H9 (cell line): Measurements from ENCODE around the gene NHLRC1. TPM values are rescaled to one million over a fixed set of nuclear protein-coding genes. Genes with fewer than 3 reads are reported as not detected.

ENCODE experiments used
- DNase-seq: peaks from one replicate; pipeline ENCODE4 v3.0.0-alpha.2; 2017
- H2AFZ ChIP-seq: one replicate; pipeline ENCODE4 v1.6.1; 2013; ENCODE audit warnings: mild to moderate bottlenecking, low read length, control low read depth, moderate library complexity
- H2AK5ac ChIP-seq: 2 replicates; pipeline ENCODE4 v1.6.1; 2013; ENCODE audit warnings: low read length, control low read depth, mixed read lengths; ENCODE audit not compliant: insufficient read length
- H2BK120ac ChIP-seq: one replicate; pipeline ENCODE4 v1.6.1; 2013; ENCODE audit warnings: low read depth, mild to moderate bottlenecking, low read length, control low read depth, inconsistent platforms; ENCODE audit not compliant: poor library complexity, severe bottlenecking
- H2BK12ac ChIP-seq: 2 replicates; pipeline ENCODE4 v1.6.1; 2013; ENCODE audit warnings: low read length, control low read depth, mixed read lengths, low read depth; ENCODE audit not compliant: insufficient read length
- H2BK15ac ChIP-seq: 2 replicates; pipeline ENCODE4 v1.6.1; 2013; ENCODE audit warnings: low read depth, low read length, control low read depth
- H2BK20ac ChIP-seq: one replicate; pipeline ENCODE4 v1.6.1; 2013; ENCODE audit warnings: low read depth, mild to moderate bottlenecking, low read length, control low read depth, inconsistent platforms; ENCODE audit not compliant: poor library complexity, severe bottlenecking
- H2BK5ac ChIP-seq: 2 replicates; pipeline ENCODE4 v1.6.1; 2013; ENCODE audit warnings: low read length, control low read depth, mixed read lengths; ENCODE audit not compliant: insufficient read length
- H3K14ac ChIP-seq: 2 replicates; pipeline ENCODE4 v1.6.1; 2013; ENCODE audit warnings: low read length, control low read depth; ENCODE audit not compliant: insufficient read depth
- H3K18ac ChIP-seq: 2 replicates; pipeline ENCODE4 v1.6.1; 2013; ENCODE audit warnings: low read depth, mild to moderate bottlenecking, mixed read lengths, low read length, control low read depth; ENCODE audit not compliant: insufficient read length
- H3K23ac ChIP-seq: 2 replicates; pipeline ENCODE4 v1.6.1; 2013; ENCODE audit warnings: low read length, control low read depth, mixed read lengths, low read depth; ENCODE audit not compliant: insufficient read length
- H3K23me2 ChIP-seq: 2 replicates; pipeline ENCODE4 v1.6.1; 2013; ENCODE audit warnings: low read depth, mild to moderate bottlenecking, mixed read lengths, low read length, control low read depth; ENCODE audit not compliant: insufficient read length, poor library complexity, severe bottlenecking
- H3K27ac ChIP-seq: 2 replicates; pipeline ENCODE4 v1.5.1; 2013; ENCODE audit warnings: low read length, control low read depth, mixed read lengths, low read depth; ENCODE audit not compliant: insufficient read length
- H3K27me3 ChIP-seq: 2 replicates; pipeline ENCODE4 v1.6.1; 2013; ENCODE audit warnings: low read length, control low read depth, inconsistent platforms; ENCODE audit not compliant: insufficient read depth
- H3K4ac ChIP-seq: 2 replicates; pipeline ENCODE4 v1.6.1; 2013; ENCODE audit warnings: low read depth, mild to moderate bottlenecking, control low read depth, inconsistent platforms, low read length, moderate library complexity
- H3K4me1 ChIP-seq: 2 replicates; pipeline ENCODE4 v1.6.1; 2013; ENCODE audit warnings: low read length, control low read depth, inconsistent platforms; ENCODE audit not compliant: insufficient read depth
- H3K4me2 ChIP-seq: 2 replicates; pipeline ENCODE4 v1.6.1; 2013; ENCODE audit warnings: low read length, control low read depth, mixed read lengths; ENCODE audit not compliant: insufficient read length, insufficient read depth
- H3K56ac ChIP-seq: 2 replicates; pipeline ENCODE4 v1.6.1; 2013; ENCODE audit warnings: low read depth, mild to moderate bottlenecking, mixed read lengths, low read length, control low read depth; ENCODE audit not compliant: insufficient read length
- H3K79me1 ChIP-seq: 2 replicates; pipeline ENCODE4 v1.6.1; 2013; ENCODE audit warnings: low read depth, mild to moderate bottlenecking, moderate library complexity, low read length, control low read depth, inconsistent platforms; ENCODE audit not compliant: insufficient read depth, poor library complexity, severe bottlenecking
- H3K79me2 ChIP-seq: 2 replicates; pipeline ENCODE4 v1.6.1; 2013; ENCODE audit warnings: low read length, control low read depth, inconsistent platforms; ENCODE audit not compliant: insufficient read depth
- H3K9ac ChIP-seq: 2 replicates; pipeline ENCODE4 v1.6.1; 2013; ENCODE audit warnings: low read length, control low read depth, mixed read lengths; ENCODE audit not compliant: insufficient read length; ENCODE audit errors: extremely low read depth
- H3K9me3 ChIP-seq: one replicate; pipeline ENCODE4 v1.6.1; 2013; ENCODE audit warnings: low read depth, low read length, inconsistent platforms; ENCODE audit not compliant: control insufficient read depth
- H3T11ph ChIP-seq: one replicate; pipeline ENCODE4 v1.6.1; 2013; ENCODE audit warnings: mild to moderate bottlenecking, low read length, control low read depth, inconsistent platforms
- H4K20me1 ChIP-seq: one replicate; pipeline ENCODE4 v1.6.1; 2013; ENCODE audit not compliant: control insufficient read depth, insufficient read length, insufficient read depth
- H4K5ac ChIP-seq: 2 replicates; pipeline ENCODE4 v1.6.1; 2013; ENCODE audit warnings: low read depth, mild to moderate bottlenecking, mixed read lengths, low read length, control low read depth; ENCODE audit not compliant: insufficient read length
- H4K8ac ChIP-seq: replicated peaks from 2 replicates; pipeline ENCODE4 v1.6.1; 2013; ENCODE audit warnings: low read length, control low read depth, mixed read lengths, low read depth; ENCODE audit not compliant: insufficient read length
- H4K91ac ChIP-seq: 2 replicates; pipeline ENCODE4 v1.6.1; 2013; ENCODE audit warnings: low read depth, mild to moderate bottlenecking, moderate library complexity, mixed read lengths, low read length, control low read depth; ENCODE audit not compliant: insufficient read length
- H3K27ac Mint-ChIP-seq, 3 experiments: 2 replicates in 2 of 3; 3 replicates in 1 of 3; pipeline ENCODE4 v1.8.0; 2020 to 2021; ENCODE audit warnings: mixed read lengths in 3 of 3, mild to moderate bottlenecking in 1 of 3, moderate library complexity in 1 of 3
- H3K27me3 Mint-ChIP-seq: 2 replicates; pipeline ENCODE4 v1.8.0; 2021; ENCODE audit warnings: low read depth, mild to moderate bottlenecking, moderate library complexity, mixed read lengths
- H3K36me3 Mint-ChIP-seq, 3 experiments: 2 replicates in 2 of 3; 3 replicates in 1 of 3; pipeline ENCODE4 v1.8.0; 2020 to 2021; ENCODE audit warnings: low read depth in 3 of 3, mixed read lengths in 3 of 3; ENCODE audit not compliant: insufficient read depth in 1 of 3
- H3K4me1 Mint-ChIP-seq, 2 experiments: 2 replicates each; pipeline ENCODE4 v1.8.0; 2020; ENCODE audit warnings: mixed read lengths in 2 of 2
- H3K4me3 Mint-ChIP-seq, 2 experiments: 2 replicates in 1 of 2; 3 replicates in 1 of 2; pipeline ENCODE4 v1.8.0; 2020 to 2021; ENCODE audit warnings: mild to moderate bottlenecking in 2 of 2, mixed read lengths in 2 of 2, moderate library complexity in 1 of 2
- H3K9me3 Mint-ChIP-seq, 2 experiments: 2 replicates in 1 of 2; 3 replicates in 1 of 2; pipeline ENCODE4 v1.8.0; 2020; ENCODE audit warnings: mild to moderate bottlenecking in 2 of 2, mixed read lengths in 2 of 2, moderate library complexity in 1 of 2
- WGBS: extraction: QIAGEN DNeasy Blood & Tissue Kit; methylation state at CpG from one replicate; pipeline ENCODE4 v1.1.7; 2013; ENCODE audit warnings: missing lambda C conversion rate, low lambda C conversion rate, mixed read lengths; ENCODE audit not compliant: insufficient read length; ENCODE audit errors: extremely low coverage; 5-methylcytosine and 5-hydroxymethylcytosine counted together
- total RNA-seq: library from RNA; stranded (reverse); gene quantifications from 2 replicates; pipeline ENCODE4 v1.2.1, GENCODE V29; 2021
- TF ChIP-seq, protein P1 (sequence below): fragments of 200-600 bp; sonication (generic); conservative IDR thresholded peaks from 3 replicates; pipeline ENCODE4 v1.8.0; 2021; ENCODE audit warnings: antibody characterized with exemption, mild to moderate bottlenecking

Gene NHLRC1
- total RNA-seq, 1 experiment from 2014 or later, result 1.5 TPM

DNA sequence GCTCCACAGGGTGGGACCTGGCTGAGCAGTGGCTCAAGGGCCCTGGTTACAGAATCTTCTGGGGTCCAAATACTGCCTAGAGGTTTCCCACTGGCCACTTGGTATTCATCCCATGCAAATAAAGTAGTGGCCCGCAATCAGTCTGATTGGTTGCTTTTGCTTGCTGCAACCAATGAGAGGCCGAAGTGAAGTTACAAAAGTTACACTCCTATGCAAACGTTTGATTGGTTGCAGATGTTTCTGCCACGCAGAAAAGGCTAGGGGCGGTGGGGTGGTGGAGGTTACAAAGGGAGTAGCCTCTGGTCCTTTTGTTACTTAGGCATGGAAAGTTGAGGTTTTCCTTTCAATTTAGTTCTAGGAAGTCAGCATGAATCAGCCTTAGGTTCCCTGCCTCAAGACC lies 3.6 kb upstream of the NHLRC1 start:
- no peak overlapping the region for H2BK5ac ChIP-seq
- TF ChIP-seq, protein P1, sequence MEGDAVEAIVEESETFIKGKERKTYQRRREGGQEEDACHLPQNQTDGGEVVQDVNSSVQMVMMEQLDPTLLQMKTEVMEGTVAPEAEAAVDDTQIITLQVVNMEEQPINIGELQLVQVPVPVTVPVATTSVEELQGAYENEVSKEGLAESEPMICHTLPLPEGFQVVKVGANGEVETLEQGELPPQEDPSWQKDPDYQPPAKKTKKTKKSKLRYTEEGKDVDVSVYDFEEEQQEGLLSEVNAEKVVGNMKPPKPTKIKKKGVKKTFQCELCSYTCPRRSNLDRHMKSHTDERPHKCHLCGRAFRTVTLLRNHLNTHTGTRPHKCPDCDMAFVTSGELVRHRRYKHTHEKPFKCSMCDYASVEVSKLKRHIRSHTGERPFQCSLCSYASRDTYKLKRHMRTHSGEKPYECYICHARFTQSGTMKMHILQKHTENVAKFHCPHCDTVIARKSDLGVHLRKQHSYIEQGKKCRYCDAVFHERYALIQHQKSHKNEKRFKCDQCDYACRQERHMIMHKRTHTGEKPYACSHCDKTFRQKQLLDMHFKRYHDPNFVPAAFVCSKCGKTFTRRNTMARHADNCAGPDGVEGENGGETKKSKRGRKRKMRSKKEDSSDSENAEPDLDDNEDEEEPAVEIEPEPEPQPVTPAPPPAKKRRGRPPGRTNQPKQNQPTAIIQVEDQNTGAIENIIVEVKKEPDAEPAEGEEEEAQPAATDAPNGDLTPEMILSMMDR, result no peak
- no peak overlapping the region for H3K27ac Mint-ChIP-seq
- no peak overlapping the region for H3T11ph ChIP-seq
- no peak overlapping the region for H3K4ac ChIP-seq
- no peaks in the 10 kb centered on the region for H3K27me3 ChIP-seq
- no peak overlapping the region for H3K4me3 Mint-ChIP-seq
- no peak overlapping the region for H3K14ac ChIP-seq
- no peak overlapping the region for H2AK5ac ChIP-seq
- peaks cover 5% of the 10 kb centered on the region for H3K23me2 ChIP-seq
- no peak overlapping the region for H3K4me2 ChIP-seq
- no peak overlapping the region for H3K9ac ChIP-seq
- no peak overlapping the region for H4K5ac ChIP-seq
- no peaks in the 10 kb centered on the region; a peak in 1 of 5 replicates for H3K9me3 Mint-ChIP-seq
- H3K56ac ChIP-seq, result no peak overlapping the region
- no peak overlapping the region for H4K8ac ChIP-seq
- H3K9me3 ChIP-seq, result no peaks in the 10 kb centered on the region
- no peaks in the 10 kb centered on the region for H3K79me1 ChIP-seq
- peaks cover 17% of the 10 kb centered on the region for H3K27me3 Mint-ChIP-seq
- H2AFZ ChIP-seq, result no peak overlapping the region
- H2BK20ac ChIP-seq, result no peak overlapping the region
- no peaks in the 10 kb centered on the region for H4K20me1 ChIP-seq
- H3K36me3 Mint-ChIP-seq, result peaks cover 0 to 7% (median 4%) of the 10 kb centered on the region in 3 experiments; a peak in 2 of 7 replicates
- DNase-seq, result no peak
- H3K4me1 ChIP-seq, result no peaks in the 10 kb centered on the region
- no peak overlapping the region for H3K23ac ChIP-seq
- H3K27ac ChIP-seq, result no peak overlapping the region
- no peak overlapping the region for H2BK12ac ChIP-seq
- WGBS, result no CpG with 5 or more reads among the region's 5 CpGs
- H3K18ac ChIP-seq, result no peak overlapping the region
- H2BK15ac ChIP-seq, result no peak overlapping the region
- H2BK120ac ChIP-seq, result no peak overlapping the region
- H3K79me2 ChIP-seq, result no peaks in the 10 kb centered on the region
- no peak overlapping the region for H4K91ac ChIP-seq
- H3K4me1 Mint-ChIP-seq, result peaks cover 8 to 9% of the 10 kb centered on the region in 2 experiments
